NT2/D1 (cell line): Measurements from ENCODE around the gene KRT73.

Experiments
- SUZ12 ChIP-seq: IDR thresholded peaks from 2 replicates; pipeline ENCODE4 v1.6.1; 2011; ENCODE audit not compliant: insufficient read length, insufficient read depth; ENCODE audit errors: extremely low read depth
- YY1 ChIP-seq: IDR thresholded peaks from 2 replicates; pipeline ENCODE4 v1.6.1; 2011; ENCODE audit not compliant: insufficient read length, insufficient read depth
- ZNF274 ChIP-seq: IDR thresholded peaks from 2 replicates; pipeline ENCODE4 v1.6.1; 2011; ENCODE audit warnings: mild to moderate bottlenecking, low read depth, low read length

DNA sequence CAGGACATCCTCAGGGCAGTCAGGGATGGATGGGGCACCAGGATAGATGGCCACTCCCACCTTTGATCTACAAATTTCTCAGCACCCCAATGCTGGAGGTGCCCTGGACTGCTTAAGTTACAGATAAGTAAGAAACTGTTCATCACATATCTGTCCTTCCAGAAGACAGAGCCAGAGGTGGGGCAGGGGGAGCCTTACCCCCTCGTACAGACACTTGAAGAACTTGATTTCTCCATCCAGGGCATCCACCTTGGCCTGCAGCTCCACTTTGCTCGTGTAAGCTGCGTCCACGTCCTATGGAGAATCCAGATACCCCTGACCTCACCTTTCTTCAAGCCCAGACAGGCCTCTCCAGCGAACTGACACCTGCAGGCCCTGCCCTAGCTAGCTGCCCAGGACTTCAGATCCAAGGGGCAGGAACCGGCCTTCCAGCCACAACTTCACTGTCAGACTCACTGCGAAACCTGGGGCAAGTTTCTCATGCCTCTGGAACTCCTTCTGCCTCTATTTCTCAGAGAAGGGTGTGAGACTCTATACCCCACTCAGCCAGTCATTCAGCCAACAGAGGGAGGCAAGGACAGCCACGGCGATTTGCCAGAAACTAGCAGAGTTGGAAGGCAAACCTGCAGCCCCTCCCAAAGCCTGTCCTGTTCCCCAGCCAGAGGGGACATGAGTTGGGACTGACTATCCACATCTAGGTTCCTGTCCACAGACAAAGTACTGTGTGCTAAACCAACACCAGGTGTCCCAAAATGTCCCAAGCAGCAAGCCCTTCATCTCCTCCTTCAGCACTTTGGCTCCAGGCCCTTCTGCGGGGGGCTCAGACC, 3.8 kb downstream of the KRT73 start:
- TF ChIP-seq ZNF274, result no peak
- no peak for TF ChIP-seq SUZ12
- TF ChIP-seq YY1, result no peak
